GM23338 (cell line): ENCODE measurements around the gene DFFB. TPM values are rescaled to one million over a fixed set of nuclear protein-coding genes. Genes with fewer than 3 reads are reported as not detected.

Experiments used
- ATAC-seq: fragments of 200-7000 bp; cut with Tn5 transposase; 3 replicates; pipeline ENCODE4 v1.9.1; 2020
- DNase-seq: peaks from one replicate; pipeline ENCODE4 v3.0.0-alpha.2; 2015; ENCODE audit warnings: low spot score
- H2AFZ ChIP-seq: fragments of 200-600 bp; sonication (generic); 2 replicates; pipeline ENCODE4 v1.8.0; 2016; ENCODE audit warnings: antibody characterized with exemption, mild to moderate bottlenecking, moderate library complexity
- H3F3A ChIP-seq: fragments of 200-600 bp; sonication (generic); replicated peaks from 2 replicates; pipeline ENCODE4 v1.8.0; 2017; ENCODE audit warnings: antibody characterized with exemption, mixed run types, low read depth
- H3K27ac ChIP-seq: fragments of 200-600 bp; sonication (generic); 2 replicates; pipeline ENCODE4 v1.6.1; 2016; ENCODE audit warnings: low read depth
- H3K27me3 ChIP-seq: fragments of 200-600 bp; sonication (generic); 2 replicates; pipeline ENCODE4 v1.8.0; 2016; ENCODE audit warnings: mild to moderate bottlenecking, mixed run types, moderate library complexity; ENCODE audit not compliant: insufficient read depth
- H3K36me3 ChIP-seq: fragments of 200-600 bp; sonication (generic); 2 replicates; pipeline ENCODE4 v1.8.0; 2016; ENCODE audit warnings: mild to moderate bottlenecking; ENCODE audit not compliant: insufficient read depth
- H3K4me1 ChIP-seq: fragments of 200-600 bp; sonication (generic); 2 replicates; pipeline ENCODE4 v1.8.0; 2016; ENCODE audit warnings: mild to moderate bottlenecking, moderate library complexity; ENCODE audit not compliant: insufficient read depth
- H3K4me2 ChIP-seq: fragments of 200-600 bp; sonication (generic); 2 replicates; pipeline ENCODE4 v1.7.1; 2017; ENCODE audit warnings: mixed run types
- H3K4me3 ChIP-seq: fragments of 200-600 bp; sonication (generic); 2 replicates; pipeline ENCODE4 v1.6.1; 2016; ENCODE audit warnings: mixed run types
- H3K79me2 ChIP-seq: fragments of 200-600 bp; sonication (generic); replicated peaks from 2 replicates; pipeline ENCODE4 v1.8.0; 2017; ENCODE audit warnings: mild to moderate bottlenecking; ENCODE audit not compliant: insufficient read depth
- H3K9me2 ChIP-seq: fragments of 200-600 bp; sonication (generic); 2 replicates; pipeline ENCODE4 v1.8.0; 2017; ENCODE audit not compliant: insufficient read depth
- H4K20me1 ChIP-seq: fragments of 200-600 bp; sonication (generic); replicated peaks from 2 replicates; pipeline ENCODE4 v1.8.0; 2017; ENCODE audit warnings: mild to moderate bottlenecking; ENCODE audit not compliant: insufficient read depth
- H3K27ac Mint-ChIP-seq: 2 replicates; pipeline ENCODE4 v1.8.0; 2020; ENCODE audit warnings: inconsistent platforms, mild to moderate bottlenecking, moderate library complexity, mixed read lengths
- H3K27me3 Mint-ChIP-seq: 3 replicates; pipeline ENCODE4 v1.8.0; 2022; ENCODE audit warnings: low read depth, mild to moderate bottlenecking, moderate library complexity, mixed read lengths, inconsistent platforms; ENCODE audit not compliant: insufficient read depth, poor library complexity
- H3K36me3 Mint-ChIP-seq: 3 replicates; pipeline ENCODE4 v1.8.0; 2021; ENCODE audit warnings: low read depth, mild to moderate bottlenecking, inconsistent platforms, moderate library complexity, mixed read lengths
- H3K4me1 Mint-ChIP-seq: 3 replicates; pipeline ENCODE4 v1.8.0; 2020; ENCODE audit warnings: mild to moderate bottlenecking, inconsistent platforms, mixed read lengths
- H3K4me3 Mint-ChIP-seq: 3 replicates; pipeline ENCODE4 v1.8.0; 2021; ENCODE audit warnings: moderate library complexity, mild to moderate bottlenecking, inconsistent platforms, mixed read lengths
- H3K9me3 Mint-ChIP-seq: 3 replicates; pipeline ENCODE4 v1.8.0; 2020; ENCODE audit warnings: moderate library complexity, mild to moderate bottlenecking, inconsistent platforms, mixed read lengths
- CREB1 ChIP-seq: fragments of 250-450 bp; sonication (Bioruptor Pico); IDR thresholded peaks from 2 replicates; pipeline ENCODE4 v1.5.0; 2020; ENCODE audit warnings: low read depth, mild to moderate bottlenecking, moderate library complexity
- CTCF ChIP-seq, 2 experiments: fragments of 200-600 bp in 1 of 2; sonication (generic) in 1 of 2; conservative IDR thresholded peaks; 2 replicates each; pipeline versions ENCODE4 v1.5.1 to v1.6.1; 2016 to 2017; ENCODE audit warnings: antibody characterized with exemption in 2 of 2, low read depth in 2 of 2, mild to moderate bottlenecking in 2 of 2, moderate library complexity in 1 of 2
- ETS1 ChIP-seq: IDR thresholded peaks from 2 replicates; pipeline ENCODE4 v1.6.1; 2016; ENCODE audit warnings: antibody characterized with exemption
- EZH2 ChIP-seq: fragments of 200-600 bp; sonication (generic); IDR thresholded peaks from one replicate; pipeline ENCODE4 v1.8.0; 2017; ENCODE audit warnings: antibody characterized with exemption, mild to moderate bottlenecking, low read depth; ENCODE audit not compliant: unreplicated experiment
- EZH2phosphoT487 ChIP-seq: fragments of 200-600 bp; sonication (generic); IDR thresholded peaks from one replicate; pipeline ENCODE4 v1.8.1; 2018; ENCODE audit warnings: antibody characterized with exemption; ENCODE audit not compliant: unreplicated experiment
- JUNB ChIP-seq: IDR thresholded peaks from one replicate; pipeline ENCODE4 v1.6.1; 2016; ENCODE audit warnings: antibody characterized with exemption; ENCODE audit not compliant: unreplicated experiment
- NANOG ChIP-seq: IDR thresholded peaks from 2 replicates; pipeline ENCODE4 v1.6.1; 2016; ENCODE audit warnings: antibody characterized with exemption, borderline replicate concordance
- POLR2AphosphoS5 ChIP-seq: IDR thresholded peaks from 2 replicates; pipeline ENCODE4 v1.6.1; 2016; ENCODE audit warnings: antibody characterized with exemption, low read depth
- STAT1 ChIP-seq: IDR thresholded peaks from one replicate; pipeline ENCODE4 v1.6.1; 2016; ENCODE audit warnings: antibody characterized with exemption; ENCODE audit not compliant: unreplicated experiment
- ZNF114 ChIP-seq: fragments of 250-450 bp; sonication (Bioruptor Pico); IDR thresholded peaks from 2 replicates; pipeline ENCODE4 v1.5.0; 2020; ENCODE audit warnings: mild to moderate bottlenecking, moderate library complexity
- ZNF331 ChIP-seq: fragments of 250-450 bp; sonication (Bioruptor Pico); IDR thresholded peaks from 2 replicates; pipeline ENCODE4 v1.5.0; 2020; ENCODE audit warnings: low read depth, mild to moderate bottlenecking, moderate library complexity
- polyA plus RNA-seq: library from polyadenylated mRNA; unstranded; fragments of >200 nt; fragmentation: Nextera tagmentation; extraction: Ambion mirVana; gene quantifications from 2 replicates; pipeline ENCODE4 v1.2.1, GENCODE V29; 2016
- total RNA-seq: library from RNA; depleted of rRNA; stranded (reverse); fragments of >200 nt; shearing (Covaris generic); gene quantifications from 2 replicates; pipeline ENCODE4 v1.2.3, GENCODE V29; 2014
- TF ChIP-seq, protein P1 (sequence below): IDR thresholded peaks from one replicate; pipeline ENCODE4 v1.6.1; 2018; ENCODE audit warnings: antibody characterized with exemption; ENCODE audit not compliant: unreplicated experiment
- TF ChIP-seq, protein P2 (sequence below): fragments of 250-450 bp; sonication (Bioruptor Pico); IDR thresholded peaks from 2 replicates; pipeline ENCODE4 v1.5.0; 2020; ENCODE audit warnings: mild to moderate bottlenecking, moderate library complexity

The DFFB gene
- total and polyA plus RNA-seq, 2 experiments from 2014 or later: 6.5 to 18.1 TPM

- Histone ChIP-seq H3K79me2 (no peaks in the 10 kb centered on the region), H3K27ac (no peak overlapping the region), H2AFZ (no peak overlapping the region), H3K4me2 (no peak overlapping the region), H4K20me1 (no peaks in the 10 kb centered on the region), H3K4me3 (no peak overlapping the region), H3K9me2 (no peaks in the 10 kb centered on the region), H3F3A (no peaks in the 10 kb centered on the region), H3K4me1 (no peaks in the 10 kb centered on the region), H3K36me3 (no peaks in the 10 kb centered on the region; the same call in 1 of the 2 replicates), H3K27me3 (no peaks in the 10 kb centered on the region)
- Mint-ChIP-seq H3K27ac (no peak overlapping the region), H3K36me3 (peaks cover 56% of the 10 kb centered on the region), H3K27me3 (no peaks in the 10 kb centered on the region), H3K4me3 (no peak overlapping the region), H3K4me1 (no peaks in the 10 kb centered on the region), H3K9me3 (peaks cover 7% of the 10 kb centered on the region; the same call in 2 of the 3 replicates)
- TF ChIP-seq EZH2phosphoT487: no peak
- TF ChIP-seq ZNF331 (CRISPR knock-in tag): no peak
- TF ChIP-seq STAT1: no peak
- TF ChIP-seq NANOG: no peak
- no peak for TF ChIP-seq ZNF114 (CRISPR knock-in tag)
- no peak for TF ChIP-seq POLR2AphosphoS5
- TF ChIP-seq, protein P1, sequence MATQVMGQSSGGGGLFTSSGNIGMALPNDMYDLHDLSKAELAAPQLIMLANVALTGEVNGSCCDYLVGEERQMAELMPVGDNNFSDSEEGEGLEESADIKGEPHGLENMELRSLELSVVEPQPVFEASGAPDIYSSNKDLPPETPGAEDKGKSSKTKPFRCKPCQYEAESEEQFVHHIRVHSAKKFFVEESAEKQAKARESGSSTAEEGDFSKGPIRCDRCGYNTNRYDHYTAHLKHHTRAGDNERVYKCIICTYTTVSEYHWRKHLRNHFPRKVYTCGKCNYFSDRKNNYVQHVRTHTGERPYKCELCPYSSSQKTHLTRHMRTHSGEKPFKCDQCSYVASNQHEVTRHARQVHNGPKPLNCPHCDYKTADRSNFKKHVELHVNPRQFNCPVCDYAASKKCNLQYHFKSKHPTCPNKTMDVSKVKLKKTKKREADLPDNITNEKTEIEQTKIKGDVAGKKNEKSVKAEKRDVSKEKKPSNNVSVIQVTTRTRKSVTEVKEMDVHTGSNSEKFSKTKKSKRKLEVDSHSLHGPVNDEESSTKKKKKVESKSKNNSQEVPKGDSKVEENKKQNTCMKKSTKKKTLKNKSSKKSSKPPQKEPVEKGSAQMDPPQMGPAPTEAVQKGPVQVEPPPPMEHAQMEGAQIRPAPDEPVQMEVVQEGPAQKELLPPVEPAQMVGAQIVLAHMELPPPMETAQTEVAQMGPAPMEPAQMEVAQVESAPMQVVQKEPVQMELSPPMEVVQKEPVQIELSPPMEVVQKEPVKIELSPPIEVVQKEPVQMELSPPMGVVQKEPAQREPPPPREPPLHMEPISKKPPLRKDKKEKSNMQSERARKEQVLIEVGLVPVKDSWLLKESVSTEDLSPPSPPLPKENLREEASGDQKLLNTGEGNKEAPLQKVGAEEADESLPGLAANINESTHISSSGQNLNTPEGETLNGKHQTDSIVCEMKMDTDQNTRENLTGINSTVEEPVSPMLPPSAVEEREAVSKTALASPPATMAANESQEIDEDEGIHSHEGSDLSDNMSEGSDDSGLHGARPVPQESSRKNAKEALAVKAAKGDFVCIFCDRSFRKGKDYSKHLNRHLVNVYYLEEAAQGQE: no peak
- TF ChIP-seq CTCF (conservative IDR thresholded peaks at IDR 0.05; ENCODE audit: low read depth in 2 of 2): no peak
- TF ChIP-seq CREB1 (CRISPR knock-in tag): no peak
- TF ChIP-seq, protein P2, sequence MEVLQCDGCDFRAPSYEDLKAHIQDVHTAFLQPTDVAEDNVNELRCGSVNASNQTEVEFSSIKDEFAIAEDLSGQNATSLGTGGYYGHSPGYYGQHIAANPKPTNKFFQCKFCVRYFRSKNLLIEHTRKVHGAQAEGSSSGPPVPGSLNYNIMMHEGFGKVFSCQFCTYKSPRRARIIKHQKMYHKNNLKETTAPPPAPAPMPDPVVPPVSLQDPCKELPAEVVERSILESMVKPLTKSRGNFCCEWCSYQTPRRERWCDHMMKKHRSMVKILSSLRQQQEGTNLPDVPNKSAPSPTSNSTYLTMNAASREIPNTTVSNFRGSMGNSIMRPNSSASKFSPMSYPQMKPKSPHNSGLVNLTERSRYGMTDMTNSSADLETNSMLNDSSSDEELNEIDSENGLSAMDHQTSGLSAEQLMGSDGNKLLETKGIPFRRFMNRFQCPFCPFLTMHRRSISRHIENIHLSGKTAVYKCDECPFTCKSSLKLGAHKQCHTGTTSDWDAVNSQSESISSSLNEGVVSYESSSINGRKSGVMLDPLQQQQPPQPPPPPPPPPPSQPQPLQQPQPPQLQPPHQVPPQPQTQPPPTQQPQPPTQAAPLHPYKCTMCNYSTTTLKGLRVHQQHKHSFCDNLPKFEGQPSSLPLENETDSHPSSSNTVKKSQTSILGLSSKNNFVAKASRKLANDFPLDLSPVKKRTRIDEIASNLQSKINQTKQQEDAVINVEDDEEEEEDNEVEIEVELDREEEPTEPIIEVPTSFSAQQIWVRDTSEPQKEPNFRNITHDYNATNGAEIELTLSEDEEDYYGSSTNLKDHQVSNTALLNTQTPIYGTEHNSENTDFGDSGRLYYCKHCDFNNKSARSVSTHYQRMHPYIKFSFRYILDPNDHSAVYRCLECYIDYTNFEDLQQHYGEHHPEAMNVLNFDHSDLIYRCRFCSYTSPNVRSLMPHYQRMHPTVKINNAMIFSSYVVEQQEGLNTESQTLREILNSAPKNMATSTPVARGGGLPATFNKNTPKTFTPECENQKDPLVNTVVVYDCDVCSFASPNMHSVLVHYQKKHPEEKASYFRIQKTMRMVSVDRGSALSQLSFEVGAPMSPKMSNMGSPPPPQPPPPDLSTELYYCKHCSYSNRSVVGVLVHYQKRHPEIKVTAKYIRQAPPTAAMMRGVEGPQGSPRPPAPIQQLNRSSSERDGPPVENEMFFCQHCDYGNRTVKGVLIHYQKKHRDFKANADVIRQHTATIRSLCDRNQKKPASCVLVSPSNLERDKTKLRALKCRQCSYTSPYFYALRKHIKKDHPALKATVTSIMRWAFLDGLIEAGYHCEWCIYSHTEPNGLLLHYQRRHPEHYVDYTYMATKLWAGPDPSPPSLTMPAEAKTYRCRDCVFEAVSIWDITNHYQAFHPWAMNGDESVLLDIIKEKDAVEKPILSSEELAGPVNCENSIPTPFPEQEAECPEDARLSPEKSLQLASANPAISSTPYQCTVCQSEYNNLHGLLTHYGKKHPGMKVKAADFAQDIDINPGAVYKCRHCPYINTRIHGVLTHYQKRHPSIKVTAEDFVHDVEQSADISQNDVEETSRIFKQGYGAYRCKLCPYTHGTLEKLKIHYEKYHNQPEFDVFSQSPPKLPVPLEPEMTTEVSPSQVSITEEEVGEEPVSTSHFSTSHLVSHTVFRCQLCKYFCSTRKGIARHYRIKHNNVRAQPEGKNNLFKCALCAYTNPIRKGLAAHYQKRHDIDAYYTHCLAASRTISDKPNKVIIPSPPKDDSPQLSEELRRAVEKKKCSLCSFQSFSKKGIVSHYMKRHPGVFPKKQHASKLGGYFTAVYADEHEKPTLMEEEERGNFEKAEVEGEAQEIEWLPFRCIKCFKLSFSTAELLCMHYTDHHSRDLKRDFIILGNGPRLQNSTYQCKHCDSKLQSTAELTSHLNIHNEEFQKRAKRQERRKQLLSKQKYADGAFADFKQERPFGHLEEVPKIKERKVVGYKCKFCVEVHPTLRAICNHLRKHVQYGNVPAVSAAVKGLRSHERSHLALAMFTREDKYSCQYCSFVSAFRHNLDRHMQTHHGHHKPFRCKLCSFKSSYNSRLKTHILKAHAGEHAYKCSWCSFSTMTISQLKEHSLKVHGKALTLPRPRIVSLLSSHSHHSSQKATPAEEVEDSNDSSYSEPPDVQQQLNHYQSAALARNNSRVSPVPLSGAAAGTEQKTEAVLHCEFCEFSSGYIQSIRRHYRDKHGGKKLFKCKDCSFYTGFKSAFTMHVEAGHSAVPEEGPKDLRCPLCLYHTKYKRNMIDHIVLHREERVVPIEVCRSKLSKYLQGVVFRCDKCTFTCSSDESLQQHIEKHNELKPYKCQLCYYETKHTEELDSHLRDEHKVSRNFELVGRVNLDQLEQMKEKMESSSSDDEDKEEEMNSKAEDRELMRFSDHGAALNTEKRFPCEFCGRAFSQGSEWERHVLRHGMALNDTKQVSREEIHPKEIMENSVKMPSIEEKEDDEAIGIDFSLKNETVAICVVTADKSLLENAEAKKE (CRISPR knock-in tag): no peak
- TF ChIP-seq EZH2: no peak
- TF ChIP-seq ETS1: no peak
- TF ChIP-seq JUNB: no peak
- DNase-seq: no peak
- ATAC-seq: no peak
Observed at GRCh38 chr1:3836421-3836820, 20.9 kb upstream of the DFFB start.
